Stimulated activated CD8-positive, alpha-beta memory T cell treated with anti-CD3 and anti-CD28 coated beads, Interleukin-15, amount 100 ng/mL, for 4 hours (primary cell): ENCODE measurements around the gene ADAMTS16.

Source experiments
- DNase-seq, 2 donors: peaks; one replicate each; pipeline ENCODE4 v3.0.0-alpha.2; 2020; ENCODE audit warnings: low read depth in 2 of 2

ADAMTS16 gene

GRCh38 chr5:5144441-5144840, 4.3 kb downstream of the ADAMTS16 start:
- DNase-seq = no peak

GRCh38 chr5:5145651-5146529, 5.8 kb downstream of the ADAMTS16 start:
- DNase-seq = no peak

- DNase-seq = no peak
Observed at GRCh38 chr5:5146530-5147160, 6.5 kb downstream of the ADAMTS16 start.

- no peak for DNase-seq
Observed at GRCh38 chr5:5149154-5149553, 9.0 kb downstream of the ADAMTS16 start.

GRCh38 chr5:5150667-5151066, 10.5 kb downstream of the ADAMTS16 start:
- no peak for DNase-seq

DNA sequence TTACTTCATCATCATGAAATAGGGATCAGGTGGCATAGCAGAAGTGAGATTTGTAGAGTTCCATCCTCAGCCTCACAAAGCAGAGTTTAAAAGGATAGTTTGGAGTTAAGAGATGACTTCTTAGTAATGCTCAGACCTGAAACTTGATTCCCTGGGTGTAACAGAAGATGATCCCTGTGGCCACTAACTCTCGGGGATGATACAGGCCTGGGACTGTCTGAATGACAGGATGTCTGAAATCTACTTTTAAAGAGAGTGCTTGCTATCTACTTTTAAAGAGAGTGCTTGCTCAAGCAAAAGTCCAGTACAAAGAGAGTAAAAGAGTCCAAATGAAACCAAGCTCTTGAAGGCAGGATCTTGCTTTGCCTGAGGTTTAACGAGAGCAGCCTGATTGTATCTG, 14.6 kb downstream of the ADAMTS16 start:
- DNase-seq = no peak

GRCh38 chr5:5155617-5156016, 15.5 kb downstream of the ADAMTS16 start:
- no peak for DNase-seq

- DNase-seq = no peak
Observed at GRCh38 chr5:5156471-5157082, 16.4 kb downstream of the ADAMTS16 start.

DNA sequence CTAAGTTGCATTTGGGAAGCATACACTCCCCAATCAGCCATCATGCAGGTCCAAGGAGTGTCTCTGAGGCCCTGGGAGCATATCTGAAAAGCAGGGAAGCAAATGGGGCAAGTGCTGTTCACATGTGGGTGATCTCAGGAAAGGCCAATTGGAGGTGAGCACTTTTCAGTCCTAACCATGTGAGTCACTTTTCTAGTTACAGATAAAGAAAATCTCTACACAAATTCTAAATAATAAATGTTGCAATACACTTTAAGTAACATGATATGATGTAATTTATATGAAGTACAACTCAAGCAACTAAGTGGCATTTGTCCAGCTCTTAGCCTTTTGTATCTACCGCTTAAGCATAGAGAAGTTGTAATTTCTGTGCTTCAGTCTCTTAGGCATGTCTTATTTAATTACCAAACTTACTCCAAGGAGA, 18.4 kb downstream of the ADAMTS16 start:
- no peak for DNase-seq

GRCh38 chr5:5159282-5160103, 19.4 kb downstream of the ADAMTS16 start:
- DNase-seq = no peak

- no peak for DNase-seq
Observed at GRCh38 chr5:5164163-5164562, 24.0 kb downstream of the ADAMTS16 start.

- DNase-seq = no peak
Observed at GRCh38 chr5:5165541-5166002, 25.4 kb downstream of the ADAMTS16 start.

DNA sequence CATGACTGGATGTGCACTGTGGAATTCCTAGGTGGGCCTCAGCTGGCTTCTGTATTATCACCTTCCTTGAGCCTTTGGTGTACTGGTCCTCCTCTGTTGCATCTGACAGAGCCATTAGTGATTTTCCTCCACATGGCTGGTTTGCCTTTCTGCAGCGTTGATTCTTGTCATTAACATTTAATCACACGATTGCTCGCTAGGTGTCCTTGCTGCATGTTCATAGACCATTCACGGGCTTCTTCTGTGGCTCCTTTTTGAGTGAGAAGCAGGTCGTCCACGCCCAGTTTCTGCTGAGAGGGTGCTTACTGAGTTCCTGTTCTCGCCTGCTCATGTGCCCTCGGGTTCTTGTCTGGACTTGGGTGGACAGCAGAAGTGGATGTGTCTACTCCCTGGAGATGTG, 29.3 kb downstream of the ADAMTS16 start:
- DNase-seq = no peak

DNA sequence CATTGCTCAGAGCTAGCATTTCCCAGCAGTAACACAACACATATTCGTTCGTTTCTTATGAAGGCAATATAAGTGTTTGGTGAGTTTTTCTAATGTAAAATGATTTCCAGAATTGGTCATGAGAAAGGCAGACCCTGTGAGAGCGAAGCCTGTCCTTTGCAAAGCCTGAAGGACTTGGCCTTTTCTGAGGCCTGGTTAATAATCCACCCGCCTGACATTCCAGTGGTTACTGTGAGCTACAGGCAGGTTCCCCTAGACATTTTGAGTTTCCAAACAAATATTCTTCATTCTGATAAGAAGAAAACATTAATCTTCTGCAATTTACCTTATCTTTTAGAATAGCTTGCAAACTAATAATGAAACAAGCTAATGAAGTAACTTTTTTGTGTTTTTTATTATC, 38.0 kb downstream of the ADAMTS16 start:
- no peak for DNase-seq

DNA sequence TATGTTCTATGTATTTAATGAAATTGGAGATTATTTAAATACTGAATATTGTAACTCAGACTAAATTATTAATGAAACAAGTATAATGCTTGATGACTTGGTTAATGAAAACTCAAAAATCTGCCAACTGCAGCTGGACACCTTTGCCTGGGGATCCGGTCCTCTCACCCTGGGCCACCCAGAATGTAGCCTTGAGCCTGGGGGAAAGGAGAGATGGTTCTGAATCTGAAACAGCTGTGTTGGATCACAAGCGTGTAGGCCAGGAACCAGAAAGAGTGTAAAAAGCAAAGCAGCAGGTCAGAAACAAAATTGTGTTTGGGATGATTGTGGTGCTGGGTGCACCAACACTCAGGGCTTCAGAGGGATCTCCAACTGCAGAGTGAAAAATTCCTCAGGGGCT, 38.5 kb downstream of the ADAMTS16 start:
- no peak for DNase-seq

- no peak for DNase-seq
Observed at GRCh38 chr5:5179079-5179478, 38.9 kb downstream of the ADAMTS16 start.

GRCh38 chr5:5179597-5179996, 39.5 kb downstream of the ADAMTS16 start:
- DNase-seq = no peak

DNA sequence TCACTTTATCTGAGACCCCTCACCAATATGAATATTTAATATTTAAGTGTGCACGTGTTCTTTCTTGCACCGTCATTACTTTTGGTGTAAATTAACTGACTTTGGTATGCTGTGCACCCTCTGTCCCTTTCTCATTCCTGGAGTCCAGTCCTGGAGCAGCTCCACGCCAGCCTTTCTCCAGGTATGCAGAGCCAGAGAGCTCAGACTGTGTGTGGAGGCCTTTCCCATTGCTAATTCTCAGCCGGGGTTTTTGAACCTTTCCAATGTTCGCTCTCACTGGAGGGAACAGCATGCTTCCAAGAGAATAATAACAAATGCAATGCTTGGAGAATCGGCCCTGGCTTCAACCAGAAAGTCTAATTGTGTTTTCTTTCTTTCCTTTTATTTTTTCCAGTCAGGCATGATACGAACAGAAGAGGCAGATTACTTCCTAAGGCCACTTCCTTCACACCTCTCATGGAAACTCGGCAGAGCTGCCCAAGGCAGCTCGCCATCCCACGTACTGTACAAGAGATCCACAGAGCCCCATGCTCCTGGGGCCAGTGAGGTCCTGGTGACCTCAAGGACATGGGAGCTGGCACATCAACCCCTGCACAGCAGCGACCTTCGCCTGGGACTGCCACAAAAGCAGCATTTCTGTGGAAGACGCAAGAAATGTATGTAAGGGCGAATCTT, 41.7 kb downstream of the ADAMTS16 start:
- no peak for DNase-seq

DNA sequence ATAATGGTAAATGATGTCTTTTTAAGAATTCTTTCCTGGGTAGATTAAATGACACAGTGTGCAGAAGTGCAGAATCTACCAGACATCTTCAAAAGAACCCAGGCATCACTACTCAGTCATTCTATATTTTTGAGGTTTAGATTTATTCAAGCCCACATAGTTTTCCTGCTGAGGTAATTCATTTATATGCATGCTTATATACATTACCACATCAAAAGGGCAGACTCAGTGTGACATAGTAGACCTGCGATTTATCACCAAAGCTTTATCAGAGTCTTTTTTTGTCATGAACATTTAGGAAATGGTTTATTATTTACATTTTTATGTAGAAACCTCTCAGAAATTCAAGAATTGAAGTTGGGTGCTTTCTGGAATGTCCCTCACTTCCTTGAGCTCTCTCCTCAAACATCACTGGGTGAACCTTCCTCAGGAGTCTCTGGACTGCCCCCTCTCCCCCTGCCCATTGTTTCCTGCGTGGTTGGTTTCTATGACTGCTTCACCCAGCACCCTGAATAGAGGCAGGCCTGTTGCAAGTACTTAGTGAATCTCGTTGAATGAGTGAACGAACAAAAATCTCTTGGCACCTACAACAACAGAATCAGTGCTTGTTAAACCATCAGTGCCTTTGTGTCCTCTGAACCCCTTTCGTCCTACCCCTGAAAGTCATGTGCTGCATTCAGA, 42.5 kb downstream of the ADAMTS16 start:
- DNase-seq = no peak

DNA sequence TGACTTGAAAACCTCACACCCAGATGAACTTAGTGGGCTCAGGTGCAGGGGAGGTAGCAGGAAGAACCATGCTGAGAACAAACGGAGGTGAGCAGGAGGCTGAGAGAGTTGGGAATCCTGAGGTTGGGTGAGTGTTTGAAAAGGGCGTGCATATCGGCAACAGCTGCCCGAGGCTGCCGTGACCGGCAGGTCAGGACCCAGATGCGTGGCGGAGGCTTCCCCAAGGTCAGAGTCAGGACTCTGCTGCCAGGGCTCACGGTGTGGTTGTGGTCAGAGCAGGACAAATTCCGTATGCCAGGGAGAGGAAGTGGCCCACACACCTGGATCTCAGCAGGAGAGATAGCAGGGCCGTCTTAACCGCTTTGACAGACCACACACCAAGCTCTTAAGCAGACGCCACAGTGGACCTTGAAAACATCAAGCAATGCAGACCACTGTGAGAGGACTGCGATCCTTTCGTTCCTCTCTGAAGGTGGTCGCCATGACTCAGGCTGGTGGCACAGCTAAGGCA, 43.1 kb downstream of the ADAMTS16 start:
- no peak for DNase-seq
